Measurements from ENCODE around the gene RER1. TPM values are rescaled to one million over a fixed set of nuclear protein-coding genes. Genes with fewer than 3 reads are reported as not detected.

RER1 gene
- total RNA-seq, 1 experiment from 2014 or later: 79.8 TPM

DNA sequence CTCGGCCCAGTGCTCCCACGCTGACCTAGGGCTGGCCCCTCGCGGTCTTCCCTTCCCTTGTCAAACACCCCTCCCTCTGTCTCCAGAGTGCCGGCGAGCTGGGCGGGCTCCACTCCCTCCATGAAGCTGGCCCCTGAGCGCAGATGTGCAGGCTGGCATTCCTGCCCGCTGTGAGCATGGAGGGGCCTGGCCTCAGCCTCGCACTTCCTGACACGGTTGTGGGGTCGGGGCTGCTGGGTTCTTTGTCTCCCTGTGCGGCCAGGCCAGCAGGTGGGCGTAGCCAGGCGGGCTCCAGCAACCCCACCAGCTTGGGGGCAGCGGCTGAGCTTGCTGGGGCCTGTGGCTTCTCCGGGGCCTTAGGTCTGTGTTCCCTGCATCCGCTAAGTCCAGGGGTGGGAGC, 34.9 kb downstream of the RER1 start:
- CTCF ChIA-PET: interaction anchor here (0.5 to 1.0 kb wide), 4 partner anchors 12 to 518 kb away, joined by 3 to 4 read pairs (median 3); no protein-coding TSS in a partner anchor
- TF ChIP-seq HMGXB4 (CRISPR knock-in tag; IDR thresholded peaks at IDR 0.05) (no peak), TEAD4 (CRISPR knock-in tag; IDR thresholded peaks at IDR 0.05) (no peak), ESRRA (CRISPR knock-in tag; IDR thresholded peaks at IDR 0.05; ENCODE audit: borderline replicate concordance) (no peak), ZNF281 (CRISPR knock-in tag; IDR thresholded peaks at IDR 0.05) (no peak), CREM (CRISPR knock-in tag; IDR thresholded peaks at IDR 0.05) (no peak), ZNF263 (CRISPR knock-in tag; IDR thresholded peaks at IDR 0.05; ENCODE audit: low read depth) (no peak), E2F4 (CRISPR knock-in tag; IDR thresholded peaks at IDR 0.05; ENCODE audit: borderline replicate concordance, low read depth) (no peak), ZNF423 (CRISPR knock-in tag; IDR thresholded peaks at IDR 0.05) (no peak), TCF7 (CRISPR knock-in tag; IDR thresholded peaks at IDR 0.05; ENCODE audit: low read depth) (no peak), USF1 (CRISPR knock-in tag; IDR thresholded peaks at IDR 0.05) (no peak)
- TF ChIP-seq, protein P1, sequence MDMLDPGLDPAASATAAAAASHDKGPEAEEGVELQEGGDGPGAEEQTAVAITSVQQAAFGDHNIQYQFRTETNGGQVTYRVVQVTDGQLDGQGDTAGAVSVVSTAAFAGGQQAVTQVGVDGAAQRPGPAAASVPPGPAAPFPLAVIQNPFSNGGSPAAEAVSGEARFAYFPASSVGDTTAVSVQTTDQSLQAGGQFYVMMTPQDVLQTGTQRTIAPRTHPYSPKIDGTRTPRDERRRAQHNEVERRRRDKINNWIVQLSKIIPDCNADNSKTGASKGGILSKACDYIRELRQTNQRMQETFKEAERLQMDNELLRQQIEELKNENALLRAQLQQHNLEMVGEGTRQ (CRISPR knock-in tag; IDR thresholded peaks at IDR 0.05): no peak
- TF ChIP-seq, protein P2, sequence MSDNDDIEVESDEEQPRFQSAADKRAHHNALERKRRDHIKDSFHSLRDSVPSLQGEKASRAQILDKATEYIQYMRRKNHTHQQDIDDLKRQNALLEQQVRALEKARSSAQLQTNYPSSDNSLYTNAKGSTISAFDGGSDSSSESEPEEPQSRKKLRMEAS (CRISPR knock-in tag; IDR thresholded peaks at IDR 0.05): no peak
- TF ChIP-seq, protein P3, sequence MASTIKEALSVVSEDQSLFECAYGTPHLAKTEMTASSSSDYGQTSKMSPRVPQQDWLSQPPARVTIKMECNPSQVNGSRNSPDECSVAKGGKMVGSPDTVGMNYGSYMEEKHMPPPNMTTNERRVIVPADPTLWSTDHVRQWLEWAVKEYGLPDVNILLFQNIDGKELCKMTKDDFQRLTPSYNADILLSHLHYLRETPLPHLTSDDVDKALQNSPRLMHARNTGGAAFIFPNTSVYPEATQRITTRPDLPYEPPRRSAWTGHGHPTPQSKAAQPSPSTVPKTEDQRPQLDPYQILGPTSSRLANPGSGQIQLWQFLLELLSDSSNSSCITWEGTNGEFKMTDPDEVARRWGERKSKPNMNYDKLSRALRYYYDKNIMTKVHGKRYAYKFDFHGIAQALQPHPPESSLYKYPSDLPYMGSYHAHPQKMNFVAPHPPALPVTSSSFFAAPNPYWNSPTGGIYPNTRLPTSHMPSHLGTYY (CRISPR knock-in tag; IDR thresholded peaks at IDR 0.05): no peak
- TF ChIP-seq, protein P4, sequence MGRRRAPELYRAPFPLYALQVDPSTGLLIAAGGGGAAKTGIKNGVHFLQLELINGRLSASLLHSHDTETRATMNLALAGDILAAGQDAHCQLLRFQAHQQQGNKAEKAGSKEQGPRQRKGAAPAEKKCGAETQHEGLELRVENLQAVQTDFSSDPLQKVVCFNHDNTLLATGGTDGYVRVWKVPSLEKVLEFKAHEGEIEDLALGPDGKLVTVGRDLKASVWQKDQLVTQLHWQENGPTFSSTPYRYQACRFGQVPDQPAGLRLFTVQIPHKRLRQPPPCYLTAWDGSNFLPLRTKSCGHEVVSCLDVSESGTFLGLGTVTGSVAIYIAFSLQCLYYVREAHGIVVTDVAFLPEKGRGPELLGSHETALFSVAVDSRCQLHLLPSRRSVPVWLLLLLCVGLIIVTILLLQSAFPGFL (CRISPR knock-in tag; IDR thresholded peaks at IDR 0.05; ENCODE audit: borderline replicate concordance): no peak
- Mint-ChIP-seq H3K27me3 (ENCODE audit: low read depth) (peaks cover 24% of the 10 kb centered on the region), H3K9me3 (peaks cover 26% of the 10 kb centered on the region), H3K4me3 (no peak overlapping the region), H3K27ac (no peak overlapping the region), H3K4me1 (no peaks in the 10 kb centered on the region), H3K36me3 (no peaks in the 10 kb centered on the region)
- POLR2A ChIA-PET: no interaction called here
- DNase-seq (ENCODE audit: low spot score) (no peak), ATAC-seq (no peak)

GRCh38 chr1:2427051-2427450, 35.4 kb downstream of the RER1 start:
- Mint-ChIP-seq H3K27me3 (ENCODE audit: low read depth) (peaks cover 19% of the 10 kb centered on the region), H3K4me1 (no peaks in the 10 kb centered on the region), H3K36me3 (no peaks in the 10 kb centered on the region), H3K9me3 (peaks cover 26% of the 10 kb centered on the region), H3K4me3 (no peak overlapping the region), H3K27ac (no peak overlapping the region)
- ATAC-seq: no peak
- DNase-seq (ENCODE audit: low spot score): no peak
- CTCF ChIA-PET: no interaction called here
- POLR2A ChIA-PET: no interaction called here
- TF ChIP-seq STAT6 (CRISPR knock-in tag; conservative IDR thresholded peaks at IDR 0.05; ENCODE audit: low read depth): no peak
- TF ChIP-seq, protein P5, sequence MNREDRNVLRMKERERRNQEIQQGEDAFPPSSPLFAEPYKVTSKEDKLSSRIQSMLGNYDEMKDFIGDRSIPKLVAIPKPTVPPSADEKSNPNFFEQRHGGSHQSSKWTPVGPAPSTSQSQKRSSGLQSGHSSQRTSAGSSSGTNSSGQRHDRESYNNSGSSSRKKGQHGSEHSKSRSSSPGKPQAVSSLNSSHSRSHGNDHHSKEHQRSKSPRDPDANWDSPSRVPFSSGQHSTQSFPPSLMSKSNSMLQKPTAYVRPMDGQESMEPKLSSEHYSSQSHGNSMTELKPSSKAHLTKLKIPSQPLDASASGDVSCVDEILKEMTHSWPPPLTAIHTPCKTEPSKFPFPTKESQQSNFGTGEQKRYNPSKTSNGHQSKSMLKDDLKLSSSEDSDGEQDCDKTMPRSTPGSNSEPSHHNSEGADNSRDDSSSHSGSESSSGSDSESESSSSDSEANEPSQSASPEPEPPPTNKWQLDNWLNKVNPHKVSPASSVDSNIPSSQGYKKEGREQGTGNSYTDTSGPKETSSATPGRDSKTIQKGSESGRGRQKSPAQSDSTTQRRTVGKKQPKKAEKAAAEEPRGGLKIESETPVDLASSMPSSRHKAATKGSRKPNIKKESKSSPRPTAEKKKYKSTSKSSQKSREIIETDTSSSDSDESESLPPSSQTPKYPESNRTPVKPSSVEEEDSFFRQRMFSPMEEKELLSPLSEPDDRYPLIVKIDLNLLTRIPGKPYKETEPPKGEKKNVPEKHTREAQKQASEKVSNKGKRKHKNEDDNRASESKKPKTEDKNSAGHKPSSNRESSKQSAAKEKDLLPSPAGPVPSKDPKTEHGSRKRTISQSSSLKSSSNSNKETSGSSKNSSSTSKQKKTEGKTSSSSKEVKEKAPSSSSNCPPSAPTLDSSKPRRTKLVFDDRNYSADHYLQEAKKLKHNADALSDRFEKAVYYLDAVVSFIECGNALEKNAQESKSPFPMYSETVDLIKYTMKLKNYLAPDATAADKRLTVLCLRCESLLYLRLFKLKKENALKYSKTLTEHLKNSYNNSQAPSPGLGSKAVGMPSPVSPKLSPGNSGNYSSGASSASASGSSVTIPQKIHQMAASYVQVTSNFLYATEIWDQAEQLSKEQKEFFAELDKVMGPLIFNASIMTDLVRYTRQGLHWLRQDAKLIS (CRISPR knock-in tag; IDR thresholded peaks at IDR 0.05; ENCODE audit: borderline replicate concordance): no peak
- TF ChIP-seq JAZF1 (CRISPR knock-in tag; IDR thresholded peaks at IDR 0.05): no peak

Data from WTC11 (cell line).